ENCODE results near the gene HNRNPUL2. TPM values are rescaled to one million over a fixed set of nuclear protein-coding genes. Genes with fewer than 3 reads are reported as not detected.

HNRNPUL2 gene
- total and polyA plus RNA-seq, 10 of the 15 experiments (the other 5 are each of a cell fraction or from before 2014, with no cell fraction given), result 1.6 to 72.2 (median 14.9) TPM

- SMC1A ChIA-PET (ENCODE audit: uncharacterized antibody, unreplicated experiment), result interaction anchor here (0.8 to 4.8 kb wide), 6 partner anchors 9 to 176 kb away, joined by 3 to 22 read pairs (median 6); partner anchors contain the start of genes POLR2G, TMEM179B and ZBTB3
Measured at GRCh38 chr11:62770778-62771143, 43.5 kb upstream of the HNRNPUL2 start.

More at GRCh38 chr11:62770778-62771143, 43.5 kb upstream of the HNRNPUL2 start:
- Histone ChIP-seq H3K27me3 (replicated peaks in 1 of 2; ENCODE audit: control insufficient read depth in 2 of 2, insufficient read depth in 2 of 2, low read length in 1 of 2) (no peaks in the 10 kb centered on the region), H3K4me1 (ENCODE audit: control insufficient read depth, insufficient read depth, low read length) (peaks cover 17% of the 10 kb centered on the region), H2AFZ (ENCODE audit: control insufficient read depth, low read depth, low read length) (peak overlapping the region; percentile 85), H3K9me3 (replicated peaks; ENCODE audit: control insufficient read depth, insufficient read depth, low read length) (no peaks in the 10 kb centered on the region), H3K4me3 (peak overlapping the region; percentile 86), H3K4me2 (ENCODE audit: control insufficient read depth, insufficient read depth) (peak overlapping the region; percentile 98), H3K27ac (ENCODE audit: control insufficient read depth, insufficient read depth) (peak overlapping the region; percentile 82), H3K9ac (ENCODE audit: control insufficient read depth, insufficient read depth, low read length) (peak overlapping the region; percentile 83), H4K20me1 (ENCODE audit: control insufficient read depth, insufficient read depth) (no peaks in the 10 kb centered on the region), H3K79me2 (ENCODE audit: control insufficient read depth, insufficient read depth, low read length) (peaks cover 12% of the 10 kb centered on the region), H3K36me3 (ENCODE audit: control insufficient read depth in 2 of 2, insufficient read depth in 2 of 2, low read length in 1 of 2) (peaks cover 0 to 6% of the 10 kb centered on the region in 2 experiments)
- RAD21 ChIA-PET (ENCODE audit: unreplicated experiment), result interaction anchor here (0.6 to 4.2 kb wide), 11 partner anchors 9 to 197 kb away, joined by 3 to 33 read pairs (median 5); partner anchors contain the start of genes EEF1G, GANAB, HNRNPUL2 and POLR2G
- DNase-seq (ENCODE audit: low read depth, low spot score) (no peak), FAIRE-seq (no peak), ATAC-seq (peak; percentile 21)
- TF ChIP-seq SMARCA5 (IDR thresholded peaks at IDR 0.05) (0 out of 2 replicates have a peak, but pooled peaks have one; percentile 37), SPI1 (IDR thresholded peaks at IDR 0.05; ENCODE audit: borderline replicate concordance, insufficient read depth, low read depth, low read length) (0 out of 2 replicates have a peak, but pooled peaks have one; percentile 21), LARP7 (IDR thresholded peaks at IDR 0.05) (peak; percentile 19; the same call in 1 of the 2 replicates), NKRF (conservative IDR thresholded peaks at IDR 0.05) (peak; percentile 29), MTA3 (IDR thresholded peaks at IDR 0.05; ENCODE audit: borderline replicate concordance, low read length) (no peak), PAX8 (IDR thresholded peaks at IDR 0.05) (0 out of 2 replicates have a peak, but pooled peaks have one; percentile 59), ZBTB11 (CRISPR knock-in tag; IDR thresholded peaks at IDR 0.05) (no peak), NFIC (IDR thresholded peaks at IDR 0.05; ENCODE audit: low read depth, low read length) (0 out of 2 replicates have a peak, but pooled peaks have one; percentile 14), EP300 (IDR thresholded peaks at IDR 0.05; ENCODE audit: borderline replicate concordance in 1 of 2, control insufficient read depth in 1 of 2, low read depth in 2 of 2, low read length in 2 of 2) (no peak)
- TF ChIP-seq, protein P1, sequence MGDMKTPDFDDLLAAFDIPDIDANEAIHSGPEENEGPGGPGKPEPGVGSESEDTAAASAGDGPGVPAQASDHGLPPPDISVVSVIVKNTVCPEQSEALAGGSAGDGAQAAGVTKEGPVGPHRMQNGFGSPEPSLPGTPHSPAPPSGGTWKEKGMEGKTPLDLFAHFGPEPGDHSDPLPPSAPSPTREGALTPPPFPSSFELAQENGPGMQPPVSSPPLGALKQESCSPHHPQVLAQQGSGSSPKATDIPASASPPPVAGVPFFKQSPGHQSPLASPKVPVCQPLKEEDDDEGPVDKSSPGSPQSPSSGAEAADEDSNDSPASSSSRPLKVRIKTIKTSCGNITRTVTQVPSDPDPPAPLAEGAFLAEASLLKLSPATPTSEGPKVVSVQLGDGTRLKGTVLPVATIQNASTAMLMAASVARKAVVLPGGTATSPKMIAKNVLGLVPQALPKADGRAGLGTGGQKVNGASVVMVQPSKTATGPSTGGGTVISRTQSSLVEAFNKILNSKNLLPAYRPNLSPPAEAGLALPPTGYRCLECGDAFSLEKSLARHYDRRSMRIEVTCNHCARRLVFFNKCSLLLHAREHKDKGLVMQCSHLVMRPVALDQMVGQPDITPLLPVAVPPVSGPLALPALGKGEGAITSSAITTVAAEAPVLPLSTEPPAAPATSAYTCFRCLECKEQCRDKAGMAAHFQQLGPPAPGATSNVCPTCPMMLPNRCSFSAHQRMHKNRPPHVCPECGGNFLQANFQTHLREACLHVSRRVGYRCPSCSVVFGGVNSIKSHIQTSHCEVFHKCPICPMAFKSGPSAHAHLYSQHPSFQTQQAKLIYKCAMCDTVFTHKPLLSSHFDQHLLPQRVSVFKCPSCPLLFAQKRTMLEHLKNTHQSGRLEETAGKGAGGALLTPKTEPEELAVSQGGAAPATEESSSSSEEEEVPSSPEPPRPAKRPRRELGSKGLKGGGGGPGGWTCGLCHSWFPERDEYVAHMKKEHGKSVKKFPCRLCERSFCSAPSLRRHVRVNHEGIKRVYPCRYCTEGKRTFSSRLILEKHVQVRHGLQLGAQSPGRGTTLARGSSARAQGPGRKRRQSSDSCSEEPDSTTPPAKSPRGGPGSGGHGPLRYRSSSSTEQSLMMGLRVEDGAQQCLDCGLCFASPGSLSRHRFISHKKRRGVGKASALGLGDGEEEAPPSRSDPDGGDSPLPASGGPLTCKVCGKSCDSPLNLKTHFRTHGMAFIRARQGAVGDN (IDR thresholded peaks at IDR 0.05), result 0 out of 2 replicates have a peak, but pooled peaks have one; percentile 21
- CTCF ChIA-PET, result interaction anchor here (0.7 to 9.6 kb wide), 14 partner anchors 9 to 376 kb away, joined by 3 to 85 read pairs (median 7); partner anchors contain the start of genes HNRNPUL2, LRRN4CL, POLR2G and TMEM179B
- WGBS (ENCODE audit: insufficient coverage, insufficient replicate concordance, low lambda C conversion rate, missing lambda C conversion rate), result 2% methylated on average over 18 of the region's 18 CpGs
- TSS peak; percentile 82 for BruUV-seq (replicated peaks)
- intact Hi-C loops (cut with micrococcal nuclease; ENCODE audit: unreplicated experiment) (loop anchor here (2.0 to 5.0 kb wide), 2 partner anchors 16 to 43 kb away; partner anchors contain the start of genes HNRNPUL2, TMEM179B and TTC9C), in situ Hi-C loops (cut with MboI) (no loop called here)
- POLR2A ChIA-PET, result interaction anchor here (0.6 to 5.2 kb wide), 18 partner anchors 9 to 1242 kb away, joined by 3 to 44 read pairs (median 6); partner anchors contain the start of genes C11orf98, CSKMT, EEF1G and GNG3

Data from GM12878 (cell line).